Activated CD4-positive, alpha-beta T cell treated with anti-CD3 and anti-CD28 coated beads, Interleukin-2, amount 10 ng/mL, durations not matched to agents 7 days and 5 days (primary cell): ENCODE data around the gene SUCO. TPM values are rescaled to one million over a fixed set of nuclear protein-coding genes. Genes with fewer than 3 reads are reported as not detected.
"Not testable (repeated sequence)": the region's sequence is repeated elsewhere in the genome, so short reads cannot be mapped to it uniquely, and the experiment has no call there.

Source experiments
- CTCF ChIA-PET: fragments of 350-600 bp; sonication (Branson Sonifier 250); formaldehyde crosslinking; loops from one replicate; lab custom pipeline; 2021; ENCODE audit warnings: antibody characterized with exemption; lab: Charles Lee
- POLR2A ChIA-PET: fragments of 350-600 bp; sonication (Branson Sonifier 250); formaldehyde crosslinking; loops from one replicate; lab custom pipeline; 2021; ENCODE audit warnings: antibody characterized with exemption; lab: Charles Lee
- DNase-seq: peaks from one replicate; pipeline ENCODE4 v3.0.0-alpha.2; 2020
- H3K27ac Mint-ChIP-seq: one replicate; pipeline ENCODE4 v1.8.0; 2021; ENCODE audit warnings: mild to moderate bottlenecking, moderate library complexity, mixed read lengths
- H3K27me3 Mint-ChIP-seq: one replicate; pipeline ENCODE4 v1.8.0; 2021; ENCODE audit warnings: mixed read lengths
- H3K36me3 Mint-ChIP-seq: one replicate; pipeline ENCODE4 v1.8.0; 2021; ENCODE audit warnings: low read depth, mixed read lengths
- H3K4me1 Mint-ChIP-seq: one replicate; pipeline ENCODE4 v1.8.0; 2021; ENCODE audit warnings: mixed read lengths
- H3K4me3 Mint-ChIP-seq: one replicate; pipeline ENCODE4 v1.8.0; 2021; ENCODE audit warnings: mild to moderate bottlenecking, moderate library complexity, mixed read lengths
- H3K9me3 Mint-ChIP-seq: one replicate; pipeline ENCODE4 v1.8.0; 2021; ENCODE audit warnings: mixed read lengths
- total RNA-seq, 2 experiments: library from RNA; stranded (reverse); gene quantifications; one replicate each; pipeline ENCODE4 v1.2.3, GENCODE V29; 2021

SUCO gene
- total RNA-seq, 2 experiments from 2014 or later = 31.4 to 38.3 TPM

GRCh38 chr1:172601046-172601630, 68.2 kb downstream of the SUCO start:
- Mint-ChIP-seq H3K27me3 (no peaks in the 10 kb centered on the region), H3K9me3 (peaks cover 7% of the 10 kb centered on the region), H3K4me3 (no peak overlapping the region), H3K27ac (no peak overlapping the region), H3K36me3 (peaks cover 41% of the 10 kb centered on the region), H3K4me1 (peaks cover 13% of the 10 kb centered on the region)
- no peak for DNase-seq
- CTCF ChIA-PET = no interaction called here
- POLR2A ChIA-PET = no interaction called here

GRCh38 chr1:172602706-172603105, 69.8 kb downstream of the SUCO start:
- no peak for DNase-seq
- ChIA-PET CTCF (no interaction called here), POLR2A (no interaction called here)
- Mint-ChIP-seq H3K4me3 (no peak overlapping the region), H3K36me3 (peaks cover 27% of the 10 kb centered on the region), H3K9me3 (no peaks in the 10 kb centered on the region), H3K27me3 (no peaks in the 10 kb centered on the region), H3K4me1 (peaks cover 1% of the 10 kb centered on the region), H3K27ac (no peak overlapping the region)

- no peaks in the 10 kb centered on the region for H3K4me1 Mint-ChIP-seq
- no peak for DNase-seq
- CTCF ChIA-PET = no interaction called here
- no peaks in the 10 kb centered on the region for H3K27me3 Mint-ChIP-seq
- H3K27ac Mint-ChIP-seq = no peak overlapping the region
- no peaks in the 10 kb centered on the region for H3K9me3 Mint-ChIP-seq
- POLR2A ChIA-PET = no interaction called here
- peaks cover 21% of the 10 kb centered on the region for H3K36me3 Mint-ChIP-seq
- no peak overlapping the region for H3K4me3 Mint-ChIP-seq
Measured at GRCh38 chr1:172603816-172604215, 70.9 kb downstream of the SUCO start.

- Mint-ChIP-seq H3K4me3 (no peak overlapping the region), H3K9me3 (no peaks in the 10 kb centered on the region), H3K27me3 (no peaks in the 10 kb centered on the region), H3K27ac (no peak overlapping the region), H3K4me1 (peaks cover 2% of the 10 kb centered on the region), H3K36me3 (peaks cover 35% of the 10 kb centered on the region)
- ChIA-PET CTCF (interaction anchor here (0.6 to 2.0 kb wide), 2 partner anchors 9 to 98 kb away, joined by 3 to 5 read pairs; no protein-coding TSS in a partner anchor), POLR2A (no interaction called here)
- no peak for DNase-seq
Measured at GRCh38 chr1:172605641-172606040, 72.7 kb downstream of the SUCO start.

GRCh38 chr1:172607145-172607544, 74.2 kb downstream of the SUCO start:
- peaks cover 35% of the 10 kb centered on the region for H3K36me3 Mint-ChIP-seq
- H3K27me3 Mint-ChIP-seq = no peaks in the 10 kb centered on the region
- no peak overlapping the region for H3K4me3 Mint-ChIP-seq
- CTCF ChIA-PET = interaction anchor here (1.0 to 1.3 kb wide), 3 partner anchors 9 to 69 kb away, joined by 3 to 4 read pairs (median 3); no protein-coding TSS in a partner anchor
- H3K9me3 Mint-ChIP-seq = no peaks in the 10 kb centered on the region
- no peak for DNase-seq
- POLR2A ChIA-PET = no interaction called here
- H3K27ac Mint-ChIP-seq = no peak overlapping the region
- peaks cover 2% of the 10 kb centered on the region for H3K4me1 Mint-ChIP-seq

- Mint-ChIP-seq H3K4me3 (no peak overlapping the region), H3K4me1 (peaks cover 2% of the 10 kb centered on the region), H3K9me3 (no peaks in the 10 kb centered on the region), H3K36me3 (peaks cover 34% of the 10 kb centered on the region), H3K27ac (no peak overlapping the region), H3K27me3 (no peaks in the 10 kb centered on the region)
- ChIA-PET CTCF (interaction anchor here (0.8 to 2.5 kb wide), 5 partner anchors 9 to 109 kb away, joined by 3 to 9 read pairs (median 4); no protein-coding TSS in a partner anchor), POLR2A (no interaction called here)
- no peak for DNase-seq
Measured at GRCh38 chr1:172608098-172608601, 75.2 kb downstream of the SUCO start.

- no peak overlapping the region for H3K27ac Mint-ChIP-seq
- no peaks in the 10 kb centered on the region for H3K9me3 Mint-ChIP-seq
- H3K27me3 Mint-ChIP-seq = no peaks in the 10 kb centered on the region
- ChIA-PET CTCF (interaction anchor here (1.0 to 2.5 kb wide), 7 partner anchors 10 to 133 kb away, joined by 4 to 18 read pairs (median 4); no protein-coding TSS in a partner anchor), POLR2A (no interaction called here)
- peaks cover 2% of the 10 kb centered on the region for H3K4me1 Mint-ChIP-seq
- H3K4me3 Mint-ChIP-seq = no peak overlapping the region
- peaks cover 33% of the 10 kb centered on the region for H3K36me3 Mint-ChIP-seq
- no peak for DNase-seq
Measured at GRCh38 chr1:172609528-172609927, 76.6 kb downstream of the SUCO start.

GRCh38 chr1:172612478-172612877, 79.5 kb downstream of the SUCO start:
- Mint-ChIP-seq H3K27ac (no peak overlapping the region), H3K9me3 (peaks cover 18% of the 10 kb centered on the region), H3K4me3 (no peak overlapping the region), H3K27me3 (no peaks in the 10 kb centered on the region), H3K4me1 (peaks cover 2% of the 10 kb centered on the region), H3K36me3 (peaks cover 44% of the 10 kb centered on the region)
- ChIA-PET CTCF (no interaction called here), POLR2A (no interaction called here)
- no peak for DNase-seq

GRCh38 chr1:172613294-172613693, 80.3 kb downstream of the SUCO start:
- Mint-ChIP-seq H3K4me1 (peaks cover 2% of the 10 kb centered on the region), H3K27ac (no peak overlapping the region), H3K9me3 (peaks cover 24% of the 10 kb centered on the region), H3K27me3 (no peaks in the 10 kb centered on the region), H3K36me3 (peaks cover 47% of the 10 kb centered on the region), H3K4me3 (no peak overlapping the region)
- POLR2A ChIA-PET = no interaction called here
- DNase-seq = no peak
- CTCF ChIA-PET = no interaction called here

GRCh38 chr1:172616195-172616594, 83.2 kb downstream of the SUCO start:
- Mint-ChIP-seq H3K27ac (no peak overlapping the region), H3K4me3 (no peak overlapping the region), H3K9me3 (peaks cover 43% of the 10 kb centered on the region), H3K4me1 (peaks cover 3% of the 10 kb centered on the region), H3K27me3 (no peaks in the 10 kb centered on the region), H3K36me3 (peaks cover 39% of the 10 kb centered on the region)
- POLR2A ChIA-PET = no interaction called here
- no peak for DNase-seq
- CTCF ChIA-PET = interaction anchor here (1.2 to 1.4 kb wide), 2 partner anchors 9 to 33 kb away, joined by 3 read pairs; no protein-coding TSS in a partner anchor

GRCh38 chr1:172616636-172617035, 83.7 kb downstream of the SUCO start:
- CTCF ChIA-PET = interaction anchor here (0.6 to 1.4 kb wide), 5 partner anchors 8 to 1683 kb away, joined by 3 to 4 read pairs (median 3); no protein-coding TSS in a partner anchor
- H3K27me3 Mint-ChIP-seq = no peaks in the 10 kb centered on the region
- H3K4me3 Mint-ChIP-seq = no peak overlapping the region
- POLR2A ChIA-PET = no interaction called here
- no peak for DNase-seq
- peaks cover 47% of the 10 kb centered on the region for H3K9me3 Mint-ChIP-seq
- peaks cover 34% of the 10 kb centered on the region for H3K36me3 Mint-ChIP-seq
- peaks cover 3% of the 10 kb centered on the region for H3K4me1 Mint-ChIP-seq
- H3K27ac Mint-ChIP-seq = no peak overlapping the region

GRCh38 chr1:172620603-172621002, 87.7 kb downstream of the SUCO start:
- H3K4me3 Mint-ChIP-seq, H3K4me1 Mint-ChIP-seq, H3K27ac Mint-ChIP-seq, CTCF ChIA-PET, POLR2A ChIA-PET, DNase-seq, H3K27me3 Mint-ChIP-seq: not testable (repeated sequence)
- Mint-ChIP-seq H3K36me3 (peaks cover 30% of the 10 kb centered on the region), H3K9me3 (peaks cover 56% of the 10 kb centered on the region)

- POLR2A ChIA-PET = interaction anchor here (0.7 kb wide), 1 partner anchor 57 kb away, joined by 3 read pairs; no protein-coding TSS in a partner anchor
Measured at GRCh38 chr1:172622541-172622940, 89.6 kb downstream of the SUCO start.

More at GRCh38 chr1:172622541-172622940, 89.6 kb downstream of the SUCO start:
- no peak overlapping the region for H3K4me3 Mint-ChIP-seq
- CTCF ChIA-PET = interaction anchor here (1.2 kb wide), 1 partner anchor 43 kb away, joined by 3 read pairs; no protein-coding TSS in a partner anchor
- peaks cover 13% of the 10 kb centered on the region for H3K27me3 Mint-ChIP-seq
- DNase-seq = no peak
- H3K9me3 Mint-ChIP-seq = peaks cover 41% of the 10 kb centered on the region
- peaks cover 6% of the 10 kb centered on the region for H3K4me1 Mint-ChIP-seq
- peaks cover 18% of the 10 kb centered on the region for H3K36me3 Mint-ChIP-seq
- H3K27ac Mint-ChIP-seq = no peak overlapping the region
